MM.1S (cell line): Measurements from ENCODE around the gene USP44.

Source experiments
- DNase-seq: peaks from one replicate; pipeline ENCODE4 v3.0.0-alpha.2; 2015
- H2AFZ ChIP-seq: fragments of 300-600 bp; sonication (generic); 2 replicates; pipeline ENCODE4 v1.6.0; 2016; ENCODE audit warnings: antibody characterized with exemption, low read length
- H3F3A ChIP-seq: fragments of 300-600 bp; sonication (generic); 2 replicates; pipeline ENCODE4 v1.6.1; 2016; ENCODE audit warnings: mild to moderate bottlenecking, antibody characterized with exemption, low read length, moderate library complexity, mixed read lengths; ENCODE audit not compliant: insufficient read depth
- H3K27ac ChIP-seq: fragments of 300-600 bp; sonication (generic); 2 replicates; pipeline ENCODE4 v1.5.1; 2016; ENCODE audit warnings: mild to moderate bottlenecking, low read length
- H3K27me3 ChIP-seq: fragments of 300-600 bp; sonication (generic); replicated peaks from 2 replicates; pipeline ENCODE4 v1.6.0; 2016; ENCODE audit warnings: low read length; ENCODE audit not compliant: insufficient read depth
- H3K36me3 ChIP-seq: fragments of 300-600 bp; sonication (generic); replicated peaks from 2 replicates; pipeline ENCODE4 v1.6.1; 2016; ENCODE audit warnings: mild to moderate bottlenecking, low read length, mixed read lengths; ENCODE audit not compliant: insufficient read depth
- H3K4me1 ChIP-seq: fragments of 300-600 bp; sonication (generic); 2 replicates; pipeline ENCODE4 v1.6.1; 2016; ENCODE audit warnings: low read length, mixed read lengths
- H3K4me2 ChIP-seq: fragments of 300-600 bp; sonication (generic); 2 replicates; pipeline ENCODE4 v1.6.0; 2016; ENCODE audit warnings: low read depth, low read length
- H3K4me3 ChIP-seq: fragments of 300-600 bp; sonication (generic); 2 replicates; pipeline ENCODE4 v1.5.1; 2016; ENCODE audit warnings: low read length, mixed read lengths
- H3K79me2 ChIP-seq: fragments of 300-600 bp; sonication (generic); 2 replicates; pipeline ENCODE4 v1.6.1; 2016; ENCODE audit warnings: mixed run types, low read length, mixed read lengths
- H3K9ac ChIP-seq: fragments of 300-600 bp; sonication (generic); 2 replicates; pipeline ENCODE4 v1.6.1; 2016; ENCODE audit warnings: low read length, mixed read lengths
- H3K9me2 ChIP-seq: fragments of 300-600 bp; sonication (generic); replicated peaks from 2 replicates; pipeline ENCODE4 v1.6.1; 2016; ENCODE audit warnings: mild to moderate bottlenecking, low read length, mixed read lengths; ENCODE audit not compliant: insufficient read depth
- H3K9me3 ChIP-seq: fragments of 300-600 bp; sonication (generic); replicated peaks from 2 replicates; pipeline ENCODE4 v1.6.1; 2016; ENCODE audit warnings: mild to moderate bottlenecking, low read length, mixed read lengths; ENCODE audit not compliant: insufficient read depth
- H4K20me1 ChIP-seq: fragments of 300-600 bp; sonication (generic); 2 replicates; pipeline ENCODE4 v1.6.1; 2016; ENCODE audit warnings: mild to moderate bottlenecking, low read length, moderate library complexity, mixed read lengths; ENCODE audit not compliant: insufficient read depth
- EZH2 ChIP-seq: fragments of 300-600 bp; sonication (generic); optimal IDR thresholded peaks from 2 replicates; pipeline ENCODE3; 2017; ENCODE audit warnings: low read depth, mild to moderate bottlenecking, antibody characterized with exemption, low read length, mixed read lengths
- EZH2phosphoT487 ChIP-seq: fragments of 300-600 bp; sonication (generic); IDR thresholded peaks from 2 replicates; pipeline ENCODE4 v1.6.1; 2018; ENCODE audit warnings: antibody characterized with exemption, low read length
- TF ChIP-seq, protein P1 (sequence below): fragments of 300-600 bp; sonication (generic); IDR thresholded peaks from 2 replicates; pipeline ENCODE4 v1.5.1; 2016; ENCODE audit warnings: antibody characterized with exemption, low read length, mixed read lengths

USP44 gene

DNA sequence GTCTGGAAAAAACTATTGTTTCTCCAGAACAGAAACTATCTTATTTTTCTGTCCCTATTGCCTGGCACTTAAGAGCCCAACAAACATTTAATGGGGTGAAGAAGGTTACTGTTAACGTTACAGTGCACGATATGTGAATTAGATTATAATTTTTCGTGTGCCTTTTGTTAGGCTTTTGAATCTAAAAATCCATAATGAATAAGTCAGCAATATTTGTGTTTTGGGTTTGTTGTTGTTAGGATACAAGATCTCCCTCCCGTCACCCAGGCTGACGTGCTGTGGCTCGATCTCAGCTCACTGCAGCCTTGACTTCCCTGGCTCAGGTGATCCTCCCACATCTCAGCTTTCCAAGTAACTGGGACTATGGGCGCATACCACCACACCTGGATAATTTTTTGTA is 69.4 kb downstream of the USP44 start:
- no peaks in the 10 kb centered on the region for H3F3A ChIP-seq
- no peaks in the 10 kb centered on the region for H3K9me3 ChIP-seq
- TF ChIP-seq EZH2 (no peak), EZH2phosphoT487 (no peak)
- TF ChIP-seq, protein P1, sequence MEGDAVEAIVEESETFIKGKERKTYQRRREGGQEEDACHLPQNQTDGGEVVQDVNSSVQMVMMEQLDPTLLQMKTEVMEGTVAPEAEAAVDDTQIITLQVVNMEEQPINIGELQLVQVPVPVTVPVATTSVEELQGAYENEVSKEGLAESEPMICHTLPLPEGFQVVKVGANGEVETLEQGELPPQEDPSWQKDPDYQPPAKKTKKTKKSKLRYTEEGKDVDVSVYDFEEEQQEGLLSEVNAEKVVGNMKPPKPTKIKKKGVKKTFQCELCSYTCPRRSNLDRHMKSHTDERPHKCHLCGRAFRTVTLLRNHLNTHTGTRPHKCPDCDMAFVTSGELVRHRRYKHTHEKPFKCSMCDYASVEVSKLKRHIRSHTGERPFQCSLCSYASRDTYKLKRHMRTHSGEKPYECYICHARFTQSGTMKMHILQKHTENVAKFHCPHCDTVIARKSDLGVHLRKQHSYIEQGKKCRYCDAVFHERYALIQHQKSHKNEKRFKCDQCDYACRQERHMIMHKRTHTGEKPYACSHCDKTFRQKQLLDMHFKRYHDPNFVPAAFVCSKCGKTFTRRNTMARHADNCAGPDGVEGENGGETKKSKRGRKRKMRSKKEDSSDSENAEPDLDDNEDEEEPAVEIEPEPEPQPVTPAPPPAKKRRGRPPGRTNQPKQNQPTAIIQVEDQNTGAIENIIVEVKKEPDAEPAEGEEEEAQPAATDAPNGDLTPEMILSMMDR, result no peak
- no peak for DNase-seq
- H3K27ac ChIP-seq, result no peak overlapping the region
- H3K9ac ChIP-seq, result no peak overlapping the region
- H3K36me3 ChIP-seq, result no peaks in the 10 kb centered on the region; the same call in 1 of the 2 replicates
- H2AFZ ChIP-seq, result no peak overlapping the region
- peaks cover 18% of the 10 kb centered on the region for H4K20me1 ChIP-seq
- no peaks in the 10 kb centered on the region for H3K27me3 ChIP-seq
- H3K79me2 ChIP-seq, result peaks cover 85% of the 10 kb centered on the region
- no peaks in the 10 kb centered on the region for H3K4me1 ChIP-seq
- H3K9me2 ChIP-seq, result no peaks in the 10 kb centered on the region
- no peak overlapping the region for H3K4me3 ChIP-seq
- H3K4me2 ChIP-seq, result no peak overlapping the region

DNA sequence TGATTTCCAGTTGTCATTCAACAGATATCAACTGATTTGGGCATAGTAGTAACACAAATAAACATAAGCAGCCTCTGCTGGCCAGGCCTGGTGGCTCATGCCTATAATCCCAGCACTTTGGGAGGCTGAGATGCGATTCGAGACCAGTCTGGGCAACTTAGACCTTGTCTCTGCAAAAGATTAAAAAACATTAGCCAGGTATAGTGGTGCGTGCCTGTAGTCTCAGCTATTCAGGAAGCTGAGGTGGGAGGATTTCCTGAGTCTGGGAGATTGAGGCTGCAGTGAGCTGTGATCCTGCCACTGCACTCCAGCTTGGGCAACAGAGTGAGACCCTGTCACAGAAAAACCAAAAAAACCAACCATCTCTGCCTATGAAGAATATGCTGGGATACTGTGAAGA is 70.2 kb downstream of the USP44 start:
- H4K20me1 ChIP-seq, result peaks cover 18% of the 10 kb centered on the region
- H3K4me3 ChIP-seq, result no peak overlapping the region
- TF ChIP-seq EZH2phosphoT487 (no peak), EZH2 (no peak)
- TF ChIP-seq, protein P1, result no peak
- no peaks in the 10 kb centered on the region; the same call in 1 of the 2 replicates for H3K36me3 ChIP-seq
- no peaks in the 10 kb centered on the region for H3K9me3 ChIP-seq
- no peak overlapping the region for H2AFZ ChIP-seq
- H3K27ac ChIP-seq, result no peak overlapping the region
- no peak overlapping the region for H3K9ac ChIP-seq
- peaks cover 93% of the 10 kb centered on the region for H3K79me2 ChIP-seq
- H3F3A ChIP-seq, result no peaks in the 10 kb centered on the region
- no peaks in the 10 kb centered on the region for H3K4me1 ChIP-seq
- no peak overlapping the region for H3K4me2 ChIP-seq
- H3K9me2 ChIP-seq, result no peaks in the 10 kb centered on the region
- DNase-seq, result no peak
- H3K27me3 ChIP-seq, result no peaks in the 10 kb centered on the region

DNA sequence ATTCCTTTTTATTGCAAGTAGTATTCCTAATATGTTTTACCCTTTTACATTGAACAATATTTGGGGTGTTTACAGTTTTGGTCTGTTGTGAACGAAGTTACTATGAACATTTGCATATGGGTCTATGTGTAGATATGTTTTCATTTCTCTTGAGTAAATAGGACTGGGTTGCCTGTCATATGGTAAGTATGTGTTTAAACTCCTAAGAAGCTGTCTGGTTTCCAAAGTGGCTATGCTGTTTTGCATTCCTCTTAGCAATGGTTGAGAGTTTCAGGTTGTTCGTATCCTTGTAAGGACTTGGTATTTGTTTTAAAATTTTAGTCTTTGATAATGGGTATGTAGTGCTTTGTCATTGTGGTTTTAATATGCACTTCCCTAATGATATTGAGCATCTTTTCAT is 71.0 kb downstream of the USP44 start:
- H2AFZ ChIP-seq, result no peak overlapping the region
- no peak overlapping the region for H3K27ac ChIP-seq
- no peak overlapping the region for H3K9ac ChIP-seq
- TF ChIP-seq, protein P1, result no peak
- TF ChIP-seq EZH2 (no peak), EZH2phosphoT487 (no peak)
- no peak overlapping the region for H3K4me2 ChIP-seq
- peaks cover 18% of the 10 kb centered on the region for H4K20me1 ChIP-seq
- H3K4me1 ChIP-seq, result 0 out of 2 replicates have a peak, but pooled peaks cover 7% of the 10 kb centered on the region
- H3K9me2 ChIP-seq, result no peaks in the 10 kb centered on the region
- peaks cover 96% of the 10 kb centered on the region for H3K79me2 ChIP-seq
- H3K4me3 ChIP-seq, result no peak overlapping the region
- H3F3A ChIP-seq, result no peaks in the 10 kb centered on the region
- H3K36me3 ChIP-seq, result no peaks in the 10 kb centered on the region; the same call in 1 of the 2 replicates
- DNase-seq, result no peak
- H3K9me3 ChIP-seq, result no peaks in the 10 kb centered on the region
- H3K27me3 ChIP-seq, result no peaks in the 10 kb centered on the region
